ENCODE measurements around the gene PDZD8. TPM values are rescaled to one million over a fixed set of nuclear protein-coding genes. Genes with fewer than 3 reads are reported as not detected.

PDZD8 gene
- polyA plus RNA-seq, 1 donor from 2014 or later, result 16.3 TPM

GRCh38 chr10:117374506-117375359, 507 bp downstream of the PDZD8 start (continued):
- TF ChIP-seq TAF1 (IDR thresholded peaks at IDR 0.05; ENCODE audit: low read depth) (no peak), EP300 (conservative IDR thresholded peaks at IDR 0.05; ENCODE audit: poor library complexity, severe bottlenecking) (no peak)

GRCh38 chr10:117373823-117374505, 1.3 kb downstream of the PDZD8 start:
- Histone ChIP-seq H3K9me3 (ENCODE audit: low read length) (no peaks in the 10 kb centered on the region), H3K79me2 (replicated peaks; ENCODE audit: insufficient read depth, low read length) (peaks cover 52% of the 10 kb centered on the region), H3F3A (ENCODE audit: insufficient read depth, low read length, poor library complexity, severe bottlenecking) (no peaks in the 10 kb centered on the region), H3K9me2 (ENCODE audit: insufficient read depth, low read length) (no peaks in the 10 kb centered on the region), H3K27ac (ENCODE audit: low read length) (peak overlapping the region; percentile 83), H3K4me2 (ENCODE audit: low read length) (peak overlapping the region; percentile 52), H4K20me1 (ENCODE audit: insufficient read depth) (peaks cover 11% of the 10 kb centered on the region), H3K9ac (ENCODE audit: low read length) (peak overlapping the region; percentile 89), H3K36me3 (ENCODE audit: insufficient read depth, low read length) (no peaks in the 10 kb centered on the region), H3K4me3 (ENCODE audit: low read length) (peak overlapping the region; percentile 95), H3K27me3 (ENCODE audit: insufficient read depth, low read depth, low read length) (no peaks in the 10 kb centered on the region), H2AFZ (ENCODE audit: low read depth, low read length) (no peak overlapping the region)
- TF ChIP-seq EZH2 (IDR thresholded peaks at IDR 0.05; ENCODE audit: borderline replicate concordance, insufficient read depth, low read length, poor library complexity, severe bottlenecking) (no peak), RAD21 (conservative IDR thresholded peaks at IDR 0.05) (no peak), TAF1 (IDR thresholded peaks at IDR 0.05; ENCODE audit: low read depth) (no peak), SMC3 (conservative IDR thresholded peaks at IDR 0.05; ENCODE audit: poor library complexity) (no peak), MXI1 (conservative IDR thresholded peaks at IDR 0.05; ENCODE audit: poor library complexity, severe bottlenecking) (no peak)

GRCh38 chr10:117370205-117370604, 5.0 kb downstream of the PDZD8 start:
- H3K4me2 ChIP-seq (ENCODE audit: low read length), result no peak overlapping the region
- H3K27ac ChIP-seq (ENCODE audit: low read length), result no peak overlapping the region
- no peak overlapping the region for H3K9ac ChIP-seq (ENCODE audit: low read length)
- no peaks in the 10 kb centered on the region for H3K9me3 ChIP-seq (ENCODE audit: low read length)
- peak overlapping the region; percentile 95 for H3K4me3 ChIP-seq (ENCODE audit: low read length)
- H3K36me3 ChIP-seq (ENCODE audit: insufficient read depth, low read length), result no peaks in the 10 kb centered on the region
- peaks cover 71% of the 10 kb centered on the region for H3K79me2 ChIP-seq (replicated peaks; ENCODE audit: insufficient read depth, low read length)
- no peaks in the 10 kb centered on the region for H3F3A ChIP-seq (ENCODE audit: insufficient read depth, low read length, poor library complexity, severe bottlenecking)
- TF ChIP-seq SMC3 (conservative IDR thresholded peaks at IDR 0.05; ENCODE audit: poor library complexity) (no peak), RAD21 (conservative IDR thresholded peaks at IDR 0.05) (no peak), EP300 (conservative IDR thresholded peaks at IDR 0.05; ENCODE audit: poor library complexity, severe bottlenecking) (no peak), TAF1 (IDR thresholded peaks at IDR 0.05; ENCODE audit: low read depth) (no peak), CTCF (IDR thresholded peaks at IDR 0.05; ENCODE audit: poor library complexity, severe bottlenecking) (no peak), MXI1 (conservative IDR thresholded peaks at IDR 0.05; ENCODE audit: poor library complexity, severe bottlenecking) (no peak), REST (IDR thresholded peaks at IDR 0.05; ENCODE audit: borderline replicate concordance) (no peak)
- H3K9me2 ChIP-seq (ENCODE audit: insufficient read depth, low read length), result no peaks in the 10 kb centered on the region
- no peaks in the 10 kb centered on the region for H3K27me3 ChIP-seq (ENCODE audit: insufficient read depth, low read depth, low read length)
- peaks cover 11% of the 10 kb centered on the region for H4K20me1 ChIP-seq (ENCODE audit: insufficient read depth)
- no peak overlapping the region for H2AFZ ChIP-seq (ENCODE audit: low read depth, low read length)
